HEK293T (cell line): ENCODE measurements around the gene DYRK1A.

ENCODE experiments used
- CTCF ChIA-PET: fragments of 350-600 bp; formaldehyde crosslinking; extraction: SDS; loops from one replicate; lab custom pipeline; 2021; ENCODE audit warnings: antibody characterized with exemption, inconsistent platforms; lab: Yijun Ruan, JAX
- POLR2A ChIA-PET: fragments of 350-600 bp; formaldehyde crosslinking; extraction: SDS; loops from one replicate; lab custom pipeline; 2020; ENCODE audit warnings: antibody characterized with exemption, inconsistent platforms; lab: Yijun Ruan, JAX
- DNase-seq: peaks from one replicate; pipeline ENCODE4 v3.0.0; 2012; ENCODE audit warnings: mixed read lengths; ENCODE audit errors: extremely low spot score
- ARNT ChIP-seq: fragments of 450-650 bp; IDR thresholded peaks from 2 replicates; pipeline ENCODE4 v1.6.1; 2017; ENCODE audit warnings: mild to moderate bottlenecking
- BHLHE40 ChIP-seq: fragments of 450-650 bp; IDR thresholded peaks from 2 replicates; pipeline ENCODE4 v1.6.1; 2016; ENCODE audit warnings: mild to moderate bottlenecking, moderate library complexity, borderline replicate concordance
- CTBP1 ChIP-seq: fragments of 450-650 bp; IDR thresholded peaks from 2 replicates; pipeline ENCODE4 v1.6.1; 2016; ENCODE audit warnings: borderline replicate concordance
- ELF4 ChIP-seq: fragments of 450-650 bp; IDR thresholded peaks from 2 replicates; pipeline ENCODE4 v1.6.1; 2017; ENCODE audit warnings: antibody characterized with exemption
- FOXA1 ChIP-seq: fragments of 450-650 bp; IDR thresholded peaks from 2 replicates; pipeline ENCODE4 v1.6.1; 2016; ENCODE audit warnings: mild to moderate bottlenecking
- FOXK2 ChIP-seq: fragments of 450-650 bp; IDR thresholded peaks from 2 replicates; pipeline ENCODE4 v1.6.1; 2016; ENCODE audit warnings: mild to moderate bottlenecking
- FOXM1 ChIP-seq: fragments of 450-650 bp; IDR thresholded peaks from 2 replicates; pipeline ENCODE4 v1.6.1; 2017; ENCODE audit warnings: mild to moderate bottlenecking, borderline replicate concordance
- HDGF ChIP-seq: fragments of 450-650 bp; IDR thresholded peaks from 2 replicates; pipeline ENCODE4 v1.6.1; 2017; ENCODE audit warnings: antibody characterized with exemption, borderline replicate concordance
- L3MBTL2 ChIP-seq: fragments of 450-650 bp; conservative IDR thresholded peaks from 2 replicates; pipeline ENCODE4 v1.6.1; 2016; ENCODE audit warnings: mild to moderate bottlenecking
- LEF1 ChIP-seq: fragments of 450-650 bp; IDR thresholded peaks from 2 replicates; pipeline ENCODE4 v1.6.1; 2017; ENCODE audit warnings: mild to moderate bottlenecking, borderline replicate concordance
- NFRKB ChIP-seq: fragments of 450-650 bp; IDR thresholded peaks from 2 replicates; pipeline ENCODE4 v1.6.1; 2016; ENCODE audit warnings: mild to moderate bottlenecking, moderate library complexity
- SP1 ChIP-seq: fragments of 450-650 bp; IDR thresholded peaks from 2 replicates; pipeline ENCODE4 v1.6.1; 2017
- SUZ12 ChIP-seq: fragments of 450-650 bp; IDR thresholded peaks from 2 replicates; pipeline ENCODE4 v1.6.1; 2016; ENCODE audit warnings: mild to moderate bottlenecking
- TARDBP ChIP-seq: fragments of 450-650 bp; IDR thresholded peaks from 2 replicates; pipeline ENCODE4 v1.6.1; 2016
- ZNF384 ChIP-seq: fragments of 450-650 bp; IDR thresholded peaks from 2 replicates; pipeline ENCODE4 v1.6.1; 2016
- TF ChIP-seq, protein P1 (sequence below): fragments of 450-650 bp; IDR thresholded peaks from 2 replicates; pipeline ENCODE4 v1.6.1; 2016

The DYRK1A gene

DNA sequence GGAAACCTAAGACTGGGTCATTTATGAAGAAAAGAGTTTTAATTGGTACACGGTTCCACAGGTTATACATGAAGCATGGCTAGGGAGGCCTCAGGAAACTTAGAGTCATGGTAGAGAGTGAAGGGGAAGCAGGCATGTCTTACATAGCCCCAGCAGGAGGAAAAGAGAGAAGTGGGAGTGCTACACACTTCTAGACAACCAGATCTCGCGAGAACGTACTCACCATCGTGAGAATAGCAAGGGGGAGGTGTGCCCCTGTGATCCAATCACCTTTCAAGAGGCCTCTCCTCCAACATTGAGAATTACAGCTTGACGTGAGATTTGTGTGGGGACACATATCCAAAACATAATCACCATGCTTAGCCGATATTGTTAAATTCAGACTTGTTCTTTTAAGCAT, 62.8 kb downstream of the DYRK1A start:
- ChIA-PET POLR2A (no interaction called here), CTCF (no interaction called here)
- DNase-seq = no peak
- TF ChIP-seq TARDBP (no peak), ELF4 (no peak), SP1 (no peak), HDGF (no peak), BHLHE40 (no peak), LEF1 (no peak), FOXK2 (no peak), NFRKB (no peak), CTBP1 (no peak), FOXM1 (no peak)
- TF ChIP-seq, protein P1, sequence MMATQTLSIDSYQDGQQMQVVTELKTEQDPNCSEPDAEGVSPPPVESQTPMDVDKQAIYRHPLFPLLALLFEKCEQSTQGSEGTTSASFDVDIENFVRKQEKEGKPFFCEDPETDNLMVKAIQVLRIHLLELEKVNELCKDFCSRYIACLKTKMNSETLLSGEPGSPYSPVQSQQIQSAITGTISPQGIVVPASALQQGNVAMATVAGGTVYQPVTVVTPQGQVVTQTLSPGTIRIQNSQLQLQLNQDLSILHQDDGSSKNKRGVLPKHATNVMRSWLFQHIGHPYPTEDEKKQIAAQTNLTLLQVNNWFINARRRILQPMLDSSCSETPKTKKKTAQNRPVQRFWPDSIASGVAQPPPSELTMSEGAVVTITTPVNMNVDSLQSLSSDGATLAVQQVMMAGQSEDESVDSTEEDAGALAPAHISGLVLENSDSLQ = no peak

DNA sequence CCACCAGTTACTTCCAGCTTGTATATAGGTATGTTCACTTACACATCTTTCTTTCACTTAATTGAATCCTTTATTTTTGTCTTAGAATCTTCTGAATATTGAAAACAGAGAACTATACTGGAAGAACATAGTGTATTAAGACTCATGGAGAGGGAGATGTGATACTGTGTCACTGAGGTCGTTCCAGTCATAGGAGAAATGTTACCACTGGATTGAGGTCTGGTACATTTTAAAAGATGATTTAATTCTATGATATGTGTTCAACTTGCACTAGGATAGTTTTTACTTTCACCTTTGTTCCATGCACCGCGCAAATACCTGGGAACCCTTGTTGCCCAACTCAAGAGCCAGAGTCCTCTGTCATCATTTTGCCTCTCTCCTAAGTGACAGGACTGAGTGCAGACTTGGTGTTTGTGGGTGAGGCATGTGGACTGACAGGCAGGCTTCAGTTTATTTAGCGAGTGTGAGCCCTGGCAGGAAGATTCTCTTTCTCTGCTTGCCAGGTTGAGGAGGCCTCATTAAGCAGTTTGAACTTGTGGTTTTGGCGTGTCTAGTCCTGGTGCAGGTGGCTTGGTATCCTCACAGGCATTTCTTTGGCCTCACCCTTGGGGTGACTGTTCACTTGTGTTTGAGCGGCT, 63.7 kb downstream of the DYRK1A start:
- DNase-seq = no peak
- POLR2A ChIA-PET = no interaction called here
- CTCF ChIA-PET = interaction anchor here (0.6 kb wide), 1 partner anchor 1074 kb away, joined by 3 read pairs; no protein-coding TSS in a partner anchor
- no peak for TF ChIP-seq HDGF

DNA sequence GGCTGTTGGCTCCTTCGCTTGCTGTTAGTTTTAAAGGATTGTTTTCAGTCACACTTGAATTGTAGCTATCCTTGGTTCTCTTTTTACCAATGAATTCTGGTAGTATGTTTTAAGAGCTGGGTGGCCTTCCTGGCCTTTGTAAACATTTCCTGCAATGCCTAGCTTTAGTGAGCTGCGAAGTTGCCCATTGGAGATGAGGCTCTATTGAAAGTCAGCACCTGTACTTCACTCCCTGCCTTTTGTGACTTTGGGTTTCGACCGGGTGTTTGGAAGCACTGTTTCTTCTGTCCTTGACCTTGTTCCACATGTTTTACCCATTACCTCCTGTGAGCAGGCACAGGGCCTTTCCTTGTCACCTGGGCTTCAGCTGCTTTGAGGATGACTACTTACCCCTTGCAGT, 64.7 kb downstream of the DYRK1A start:
- CTCF ChIA-PET = no interaction called here
- no peak for DNase-seq
- POLR2A ChIA-PET = no interaction called here
- no peak for TF ChIP-seq TARDBP
- TF ChIP-seq CTBP1 = no peak
- TF ChIP-seq ZNF384 = no peak
- TF ChIP-seq ARNT = no peak
- no peak for TF ChIP-seq FOXK2
- TF ChIP-seq FOXA1 = no peak
- TF ChIP-seq NFRKB = no peak
- TF ChIP-seq FOXM1 = no peak
- no peak for TF ChIP-seq BHLHE40
- TF ChIP-seq ELF4 = no peak
- no peak for TF ChIP-seq LEF1
- TF ChIP-seq, protein P1 = no peak
- no peak for TF ChIP-seq L3MBTL2

DNA sequence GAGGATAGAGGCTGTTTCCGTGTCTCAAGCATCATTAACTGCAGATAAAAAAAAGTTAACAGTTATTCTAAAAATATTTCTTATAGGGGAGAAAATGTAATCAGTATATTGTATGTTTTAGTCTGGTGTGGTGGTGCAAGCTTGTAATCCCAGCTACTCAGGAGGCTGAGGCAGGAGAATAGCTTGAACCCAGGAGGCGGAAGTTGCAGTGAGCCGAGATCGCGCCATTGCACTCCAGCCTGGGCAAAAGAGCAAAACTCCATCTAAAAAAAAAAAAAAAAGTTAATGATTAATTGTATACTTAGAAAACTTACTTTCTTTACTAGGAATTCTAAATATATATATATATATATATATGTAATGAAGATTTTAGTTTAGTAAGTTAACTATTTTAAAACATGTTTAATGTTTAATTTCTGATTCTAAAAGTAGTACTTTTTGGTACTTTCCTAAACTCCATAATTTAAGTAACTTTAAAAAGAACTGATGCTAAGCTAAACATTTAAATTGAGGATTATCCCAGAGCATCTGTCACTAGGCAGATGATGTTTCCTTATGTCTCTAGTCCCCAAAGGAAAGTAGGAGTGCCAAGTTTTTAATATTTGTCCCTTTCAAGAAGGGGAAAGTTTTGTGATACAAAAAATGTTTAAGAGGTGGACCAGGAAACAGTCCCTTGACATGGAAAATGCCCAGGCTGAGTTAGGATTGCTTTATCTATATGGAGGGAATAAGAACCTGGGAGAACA, 66.3 kb downstream of the DYRK1A start:
- TF ChIP-seq ZNF384 (no peak), ARNT (no peak), NFRKB (no peak)
- TF ChIP-seq, protein P1 = no peak
- CTCF ChIA-PET = interaction anchor here (0.7 kb wide), 1 partner anchor 54 kb away, joined by 3 read pairs; no protein-coding TSS in a partner anchor
- DNase-seq = no peak
- POLR2A ChIA-PET = no interaction called here

DNA sequence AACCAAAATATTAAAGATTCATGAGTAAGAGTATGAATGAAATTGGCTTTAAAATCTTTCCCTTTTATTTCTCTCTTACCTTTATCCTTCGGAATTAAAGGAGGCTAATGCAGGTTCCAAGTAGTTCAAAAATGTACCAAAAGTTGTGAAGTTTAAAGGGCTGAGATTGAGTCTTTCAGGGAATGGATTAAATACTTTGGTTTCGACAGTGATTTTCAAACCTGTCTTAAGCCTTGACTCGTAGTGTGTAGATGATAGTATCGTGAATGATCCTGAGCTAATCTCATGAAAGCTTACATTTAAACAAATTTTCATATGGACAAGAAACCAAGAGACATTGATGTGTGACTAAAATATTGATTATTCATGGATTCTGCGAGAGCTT, 66.9 kb downstream of the DYRK1A start:
- POLR2A ChIA-PET = no interaction called here
- no peak for TF ChIP-seq LEF1
- TF ChIP-seq NFRKB = no peak
- TF ChIP-seq SUZ12 = no peak
- TF ChIP-seq SP1 = no peak
- TF ChIP-seq ARNT = no peak
- no peak for TF ChIP-seq FOXK2
- TF ChIP-seq BHLHE40 = no peak
- TF ChIP-seq ZNF384 = no peak
- no peak for TF ChIP-seq CTBP1
- TF ChIP-seq TARDBP = no peak
- TF ChIP-seq FOXM1 = no peak
- TF ChIP-seq FOXA1 = no peak
- TF ChIP-seq ELF4 = no peak
- TF ChIP-seq L3MBTL2 = no peak
- TF ChIP-seq HDGF = no peak
- CTCF ChIA-PET = interaction anchor here (0.7 kb wide), 1 partner anchor 53 kb away, joined by 3 read pairs; no protein-coding TSS in a partner anchor
- no peak for DNase-seq

DNA sequence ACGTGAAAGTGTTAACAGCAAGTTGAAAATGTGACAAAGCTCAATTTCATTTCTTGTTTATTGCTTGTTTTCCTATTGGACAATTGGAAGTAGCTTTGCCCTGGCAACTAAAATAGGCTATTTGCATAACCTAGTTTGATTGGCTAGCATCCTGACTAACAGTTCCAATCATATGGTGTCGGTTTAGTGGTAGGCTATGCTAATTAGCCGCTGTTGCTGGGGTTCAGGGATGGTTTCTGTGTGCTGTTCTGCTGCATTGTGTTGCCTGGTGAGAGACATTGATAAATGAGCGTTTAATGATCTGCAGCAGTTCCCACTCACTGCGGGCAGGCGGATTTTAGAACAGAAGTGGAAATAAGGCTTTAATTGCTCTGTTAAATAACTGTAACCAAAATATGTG, 68.5 kb downstream of the DYRK1A start:
- TF ChIP-seq ARNT (no peak), ZNF384 (no peak), FOXK2 (0 out of 2 replicates have a peak, but pooled peaks have one; percentile 71), FOXM1 (no peak)
- TF ChIP-seq, protein P1 = peak; percentile 99
- peak; percentile 92 for DNase-seq
- ChIA-PET CTCF (no interaction called here), POLR2A (interaction anchor here (1.1 kb wide), 1 partner anchor 129 kb away, joined by 4 read pairs; no protein-coding TSS in a partner anchor)
